ENCODE measurements around the gene IGSF21. TPM values are rescaled to one million over a fixed set of nuclear protein-coding genes. Genes with fewer than 3 reads are reported as not detected.

The IGSF21 gene
- total RNA-seq, 2 experiments from 2014 or later = not detected

DNA sequence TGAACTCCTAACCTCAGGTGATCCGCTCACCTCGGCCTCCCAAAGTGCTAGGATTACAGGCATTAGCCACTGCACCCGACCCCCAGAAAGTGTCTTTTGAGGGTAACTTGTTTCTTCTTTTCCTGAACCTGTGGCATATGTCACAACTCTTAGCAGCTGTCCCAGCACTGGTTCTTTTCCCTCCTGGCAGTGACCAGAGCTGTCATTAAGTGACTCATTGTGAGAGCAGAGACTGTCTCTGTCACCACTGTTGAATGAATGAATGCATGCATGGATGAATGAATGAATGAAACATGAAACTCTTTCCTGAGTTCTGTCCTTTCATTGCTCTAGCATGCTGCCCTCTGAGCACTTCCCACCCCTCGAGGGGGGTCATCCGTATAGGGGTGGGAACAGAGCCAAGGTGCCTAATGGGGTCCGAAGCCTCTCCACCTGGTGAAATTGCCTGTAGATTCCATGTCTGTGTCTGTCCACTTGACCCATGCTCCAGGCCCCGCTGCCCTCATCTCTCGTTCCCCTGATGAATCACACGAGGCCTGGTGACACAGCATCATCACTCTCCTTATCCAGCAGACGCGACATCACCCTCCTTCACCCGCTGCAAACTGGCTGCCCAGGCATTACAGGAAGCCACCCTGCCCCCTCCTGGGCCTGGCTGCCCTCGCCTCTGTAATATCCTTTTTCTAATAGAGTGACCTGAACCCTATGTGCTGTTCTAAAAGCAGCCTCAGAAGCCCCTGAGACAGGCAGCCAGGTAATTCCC lies 75.0 kb downstream of the IGSF21 start:
- peaks cover 16% of the 10 kb centered on the region for H3K27me3 Mint-ChIP-seq

DNA sequence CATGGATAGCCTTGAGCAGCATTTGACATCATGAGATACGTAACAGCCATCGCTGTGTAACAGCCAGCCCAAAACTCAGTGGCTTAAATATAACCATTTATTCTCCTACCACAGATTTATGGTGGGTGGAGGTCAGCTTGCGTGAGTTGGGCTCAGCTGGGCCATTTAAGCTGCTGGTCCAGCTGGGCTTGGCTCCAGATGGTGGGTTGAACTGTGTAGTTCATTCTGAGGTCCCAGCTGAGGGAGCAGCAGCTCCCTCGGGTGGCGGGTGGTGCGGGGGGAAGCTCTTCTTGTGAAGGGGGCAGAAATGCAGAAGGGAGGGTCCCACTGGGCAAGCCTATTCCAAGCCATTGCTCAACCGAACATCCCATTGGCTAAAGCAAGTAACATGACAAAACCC lies 75.9 kb downstream of the IGSF21 start:
- ChIA-PET POLR2A (no interaction called here), CTCF (no interaction called here)
- no peak overlapping the region for H3K27ac Mint-ChIP-seq
- no peaks in the 10 kb centered on the region for H3K9me3 Mint-ChIP-seq
- no peak overlapping the region for H3K4me3 Mint-ChIP-seq
- no peaks in the 10 kb centered on the region for H3K4me1 Mint-ChIP-seq (ENCODE audit: low read depth)
- no peaks in the 10 kb centered on the region for H3K36me3 Mint-ChIP-seq
- intact Hi-C loops (cut with micrococcal nuclease) = no loop called here
- no peak for DNase-seq
- peaks cover 11% of the 10 kb centered on the region for H3K27me3 Mint-ChIP-seq

More for the DNA sequence above, 75.0 kb downstream of the IGSF21 start:
- no peaks in the 10 kb centered on the region for H3K9me3 Mint-ChIP-seq
- no peak overlapping the region for H3K27ac Mint-ChIP-seq
- ChIA-PET POLR2A (no interaction called here), CTCF (no interaction called here)
- DNase-seq = no peak
- H3K4me3 Mint-ChIP-seq = no peak overlapping the region
- intact Hi-C loops (cut with micrococcal nuclease) = no loop called here
- no peaks in the 10 kb centered on the region for H3K4me1 Mint-ChIP-seq (ENCODE audit: low read depth)
- no peaks in the 10 kb centered on the region for H3K36me3 Mint-ChIP-seq

- Mint-ChIP-seq H3K36me3 (no peaks in the 10 kb centered on the region), H3K27ac (no peak overlapping the region), H3K27me3 (peaks cover 12% of the 10 kb centered on the region), H3K4me3 (no peak overlapping the region), H3K4me1 (ENCODE audit: low read depth) (no peaks in the 10 kb centered on the region), H3K9me3 (no peaks in the 10 kb centered on the region)
- intact Hi-C loops (cut with micrococcal nuclease) = no loop called here
- DNase-seq = no peak
- ChIA-PET CTCF (no interaction called here), POLR2A (no interaction called here)
Observed at GRCh38 chr1:18187054-18187453, 79.5 kb downstream of the IGSF21 start.

DNA sequence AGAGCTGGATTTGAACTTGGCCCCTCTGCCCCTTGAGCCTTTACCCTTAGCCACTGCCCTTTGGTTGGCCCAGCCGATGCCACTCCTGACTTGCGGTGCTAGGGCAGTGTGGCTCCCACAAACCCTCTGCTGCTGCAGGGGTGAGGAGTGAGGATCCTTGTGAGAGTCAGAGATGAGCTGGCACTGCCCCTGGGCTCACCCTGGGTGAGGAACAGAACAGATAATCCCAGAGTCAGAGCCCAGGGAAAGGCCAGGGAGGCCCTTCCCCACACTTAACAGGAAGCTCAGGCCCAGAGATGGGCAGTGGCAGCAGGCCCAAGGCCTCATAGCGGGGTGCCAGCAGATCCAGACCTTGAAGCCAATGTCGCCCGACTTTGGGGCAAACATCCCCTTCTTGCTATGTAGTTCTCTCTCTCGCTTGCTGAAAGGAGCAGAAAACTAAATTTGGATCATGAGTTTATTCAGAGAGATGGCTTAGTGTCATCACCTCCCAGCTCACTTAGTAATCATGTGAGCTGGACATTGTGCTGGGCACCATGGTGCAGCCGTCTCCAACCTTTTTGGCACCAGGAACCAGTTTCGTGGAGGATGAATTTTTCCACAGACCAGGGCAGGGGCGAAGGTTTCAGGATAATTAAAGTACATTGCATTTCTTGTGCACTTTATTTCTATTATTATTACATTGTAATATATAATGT lies 81.4 kb downstream of the IGSF21 start:
- H3K4me1 Mint-ChIP-seq (ENCODE audit: low read depth) = no peaks in the 10 kb centered on the region
- peaks cover 10% of the 10 kb centered on the region for H3K27me3 Mint-ChIP-seq
- no peak overlapping the region for H3K4me3 Mint-ChIP-seq
- H3K9me3 Mint-ChIP-seq = no peaks in the 10 kb centered on the region
- DNase-seq = no peak
- POLR2A ChIA-PET = no interaction called here
- no peak overlapping the region for H3K27ac Mint-ChIP-seq
- intact Hi-C loops (cut with micrococcal nuclease) = no loop called here
- CTCF ChIA-PET = no interaction called here
- no peaks in the 10 kb centered on the region for H3K36me3 Mint-ChIP-seq

- Mint-ChIP-seq H3K4me3 (no peak overlapping the region), H3K27me3 (peaks cover 8% of the 10 kb centered on the region), H3K9me3 (no peaks in the 10 kb centered on the region), H3K36me3 (no peaks in the 10 kb centered on the region), H3K27ac (no peak overlapping the region), H3K4me1 (ENCODE audit: low read depth) (no peaks in the 10 kb centered on the region)
- CTCF ChIA-PET = no interaction called here
- intact Hi-C loops (cut with micrococcal nuclease) = no loop called here
- POLR2A ChIA-PET = no interaction called here
- no peak for DNase-seq
Observed at GRCh38 chr1:18190598-18190997, 83.0 kb downstream of the IGSF21 start.

- CTCF ChIA-PET = no interaction called here
- Mint-ChIP-seq H3K36me3 (no peaks in the 10 kb centered on the region), H3K27me3 (peaks cover 8% of the 10 kb centered on the region), H3K9me3 (no peaks in the 10 kb centered on the region), H3K4me1 (ENCODE audit: low read depth) (no peaks in the 10 kb centered on the region), H3K27ac (no peak overlapping the region), H3K4me3 (no peak overlapping the region)
- POLR2A ChIA-PET = no interaction called here
- intact Hi-C loops (cut with micrococcal nuclease) = no loop called here
- no peak for DNase-seq
Observed at GRCh38 chr1:18191037-18191436, 83.4 kb downstream of the IGSF21 start.

GRCh38 chr1:18191481-18192155 lies 84.0 kb downstream of the IGSF21 start:
- no peak overlapping the region for H3K27ac Mint-ChIP-seq
- DNase-seq = no peak
- ChIA-PET POLR2A (no interaction called here), CTCF (no interaction called here)
- no peaks in the 10 kb centered on the region for H3K36me3 Mint-ChIP-seq
- intact Hi-C loops (cut with micrococcal nuclease) = no loop called here
- H3K9me3 Mint-ChIP-seq = no peaks in the 10 kb centered on the region
- H3K4me3 Mint-ChIP-seq = no peak overlapping the region
- peaks cover 8% of the 10 kb centered on the region for H3K27me3 Mint-ChIP-seq
- H3K4me1 Mint-ChIP-seq (ENCODE audit: low read depth) = no peaks in the 10 kb centered on the region

GRCh38 chr1:18192182-18192581 lies 84.6 kb downstream of the IGSF21 start:
- H3K4me3 Mint-ChIP-seq = no peak overlapping the region
- DNase-seq = no peak
- H3K36me3 Mint-ChIP-seq = no peaks in the 10 kb centered on the region
- H3K27ac Mint-ChIP-seq = no peak overlapping the region
- no peaks in the 10 kb centered on the region for H3K4me1 Mint-ChIP-seq (ENCODE audit: low read depth)
- no peaks in the 10 kb centered on the region for H3K9me3 Mint-ChIP-seq
- H3K27me3 Mint-ChIP-seq = peaks cover 5% of the 10 kb centered on the region
- ChIA-PET POLR2A (no interaction called here), CTCF (no interaction called here)
- intact Hi-C loops (cut with micrococcal nuclease) = no loop called here

DNA sequence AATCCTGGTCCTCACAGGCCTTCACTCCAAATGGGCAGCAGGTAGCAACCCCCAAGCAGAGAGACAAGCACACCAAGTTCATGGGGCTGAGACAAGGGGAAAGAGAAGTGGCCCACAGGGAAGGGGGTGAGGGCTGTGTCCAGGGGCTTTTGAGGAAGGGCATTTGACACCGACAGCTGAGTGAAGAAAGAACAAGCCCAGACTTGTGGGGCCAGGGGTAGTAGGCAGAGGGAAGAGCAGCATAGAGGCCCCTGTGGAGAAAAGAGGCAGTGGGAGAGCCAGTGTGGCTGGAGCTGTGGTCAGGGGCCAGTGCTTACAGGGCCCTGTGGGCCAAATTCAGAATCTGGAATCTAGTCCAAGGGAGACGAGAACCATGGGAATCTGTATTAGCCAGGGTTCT lies 85.4 kb downstream of the IGSF21 start:
- intact Hi-C loops (cut with micrococcal nuclease) = no loop called here
- CTCF ChIA-PET = no interaction called here
- Mint-ChIP-seq H3K27me3 (peaks cover 5% of the 10 kb centered on the region), H3K36me3 (no peaks in the 10 kb centered on the region), H3K4me3 (no peak overlapping the region), H3K27ac (no peak overlapping the region), H3K4me1 (ENCODE audit: low read depth) (no peaks in the 10 kb centered on the region), H3K9me3 (no peaks in the 10 kb centered on the region)
- POLR2A ChIA-PET = no interaction called here
- DNase-seq = no peak

- no peak overlapping the region for H3K4me3 Mint-ChIP-seq
- intact Hi-C loops (cut with micrococcal nuclease) = no loop called here
- H3K27ac Mint-ChIP-seq = no peak overlapping the region
- no peaks in the 10 kb centered on the region for H3K4me1 Mint-ChIP-seq (ENCODE audit: low read depth)
- H3K36me3 Mint-ChIP-seq = no peaks in the 10 kb centered on the region
- H3K27me3 Mint-ChIP-seq = peaks cover 20% of the 10 kb centered on the region
- ChIA-PET CTCF (no interaction called here), POLR2A (no interaction called here)
- DNase-seq = no peak
- H3K9me3 Mint-ChIP-seq = no peaks in the 10 kb centered on the region
Observed at GRCh38 chr1:18197299-18197698, 89.7 kb downstream of the IGSF21 start.

DNA sequence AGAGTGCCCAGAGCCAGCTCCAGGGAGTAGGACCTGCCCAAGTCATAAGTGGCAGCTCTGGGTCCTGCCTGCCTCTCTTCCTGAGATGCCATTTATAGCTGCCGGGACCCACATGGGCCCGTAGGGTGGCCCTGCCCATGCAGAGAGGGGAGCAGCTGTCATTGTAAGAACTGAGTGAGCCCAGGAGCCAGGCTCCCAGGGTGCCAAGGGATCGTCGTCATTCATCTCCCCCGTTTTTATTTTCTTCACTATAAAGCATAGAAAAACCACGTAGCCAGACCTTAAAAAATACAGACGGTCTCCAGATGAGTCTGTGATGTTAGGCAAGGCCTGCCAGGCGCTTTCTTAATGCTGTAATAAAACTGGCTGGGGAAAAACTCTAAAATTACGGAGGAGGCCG lies 90.7 kb downstream of the IGSF21 start:
- no peaks in the 10 kb centered on the region for H3K36me3 Mint-ChIP-seq

GRCh38 chr1:18199462-18199861 lies 91.9 kb downstream of the IGSF21 start:
- POLR2A ChIA-PET = no interaction called here
- intact Hi-C loops (cut with micrococcal nuclease) = no loop called here

More for the DNA sequence above, 90.7 kb downstream of the IGSF21 start:
- intact Hi-C loops (cut with micrococcal nuclease) = no loop called here
- no peaks in the 10 kb centered on the region for H3K9me3 Mint-ChIP-seq
- ChIA-PET CTCF (no interaction called here), POLR2A (no interaction called here)
- no peak for DNase-seq
- H3K4me1 Mint-ChIP-seq (ENCODE audit: low read depth) = no peaks in the 10 kb centered on the region
- H3K27ac Mint-ChIP-seq = no peak overlapping the region
- peaks cover 20% of the 10 kb centered on the region for H3K27me3 Mint-ChIP-seq
- no peak overlapping the region for H3K4me3 Mint-ChIP-seq

More at GRCh38 chr1:18199462-18199861, 91.9 kb downstream of the IGSF21 start:
- H3K36me3 Mint-ChIP-seq = no peaks in the 10 kb centered on the region
- no peaks in the 10 kb centered on the region for H3K9me3 Mint-ChIP-seq
- DNase-seq = no peak
- H3K27ac Mint-ChIP-seq = no peak overlapping the region
- H3K4me3 Mint-ChIP-seq = no peak overlapping the region
- peaks cover 21% of the 10 kb centered on the region for H3K27me3 Mint-ChIP-seq
- no peaks in the 10 kb centered on the region for H3K4me1 Mint-ChIP-seq (ENCODE audit: low read depth)
- CTCF ChIA-PET = no interaction called here

All from activated CD4-positive, alpha-beta memory T cell treated with anti-CD3 and anti-CD28 coated beads for 36 hours (primary cell).